ENCODE data around the gene DYRK1A. TPM values are rescaled to one million over a fixed set of nuclear protein-coding genes. Genes with fewer than 3 reads are reported as not detected.

The DYRK1A gene
- total RNA-seq, 2 donors from 2014 or later: 70.5 to 146 TPM

DNA sequence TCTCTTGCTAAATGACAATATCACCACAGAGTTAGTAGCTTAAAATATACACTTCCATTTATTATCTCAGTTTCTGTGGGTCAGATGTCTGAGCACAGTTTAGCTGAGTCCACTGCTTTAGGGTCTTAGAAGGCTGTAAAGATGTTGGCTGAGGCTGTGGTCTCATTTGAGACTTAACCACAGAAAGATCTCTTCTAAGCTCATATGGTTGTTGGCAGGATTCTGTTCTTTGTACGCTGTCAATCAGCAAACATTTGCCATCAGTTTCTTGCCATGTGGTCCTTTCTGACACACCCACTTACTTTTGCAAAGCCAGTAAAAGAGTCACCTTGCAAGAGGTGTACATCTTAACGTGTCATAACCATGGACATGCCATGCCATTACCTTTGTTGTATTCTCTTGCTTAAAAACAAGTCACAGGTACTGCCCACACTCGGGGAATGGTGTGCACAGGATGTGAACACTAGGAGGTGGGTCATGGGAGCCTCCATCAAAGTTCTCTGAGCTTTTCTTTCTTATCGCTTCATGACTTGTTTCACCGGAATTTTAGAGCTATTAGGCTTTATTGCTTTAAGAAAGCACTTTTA is 18.7 kb downstream of the DYRK1A start:
- H3K27me3 ChIP-seq (replicated peaks; ENCODE audit: insufficient read depth): no peaks in the 10 kb centered on the region
- H3K4me3 ChIP-seq: no peak overlapping the region
- no peak overlapping the region for H3K27ac ChIP-seq
- no peaks in the 10 kb centered on the region for H3K9me3 ChIP-seq
- intact Hi-C loops (cut with DNase I): no loop called here
- no peaks in the 10 kb centered on the region for H3K4me1 ChIP-seq (replicated peaks)
- no peak for DNase-seq (ENCODE audit: low spot score)
- H3K36me3 ChIP-seq: no peaks in the 10 kb centered on the region
- WGBS: 84% methylated on average over 5 of the region's 5 CpGs
- TF ChIP-seq, protein P1, sequence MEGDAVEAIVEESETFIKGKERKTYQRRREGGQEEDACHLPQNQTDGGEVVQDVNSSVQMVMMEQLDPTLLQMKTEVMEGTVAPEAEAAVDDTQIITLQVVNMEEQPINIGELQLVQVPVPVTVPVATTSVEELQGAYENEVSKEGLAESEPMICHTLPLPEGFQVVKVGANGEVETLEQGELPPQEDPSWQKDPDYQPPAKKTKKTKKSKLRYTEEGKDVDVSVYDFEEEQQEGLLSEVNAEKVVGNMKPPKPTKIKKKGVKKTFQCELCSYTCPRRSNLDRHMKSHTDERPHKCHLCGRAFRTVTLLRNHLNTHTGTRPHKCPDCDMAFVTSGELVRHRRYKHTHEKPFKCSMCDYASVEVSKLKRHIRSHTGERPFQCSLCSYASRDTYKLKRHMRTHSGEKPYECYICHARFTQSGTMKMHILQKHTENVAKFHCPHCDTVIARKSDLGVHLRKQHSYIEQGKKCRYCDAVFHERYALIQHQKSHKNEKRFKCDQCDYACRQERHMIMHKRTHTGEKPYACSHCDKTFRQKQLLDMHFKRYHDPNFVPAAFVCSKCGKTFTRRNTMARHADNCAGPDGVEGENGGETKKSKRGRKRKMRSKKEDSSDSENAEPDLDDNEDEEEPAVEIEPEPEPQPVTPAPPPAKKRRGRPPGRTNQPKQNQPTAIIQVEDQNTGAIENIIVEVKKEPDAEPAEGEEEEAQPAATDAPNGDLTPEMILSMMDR (IDR thresholded peaks at IDR 0.05): no peak
- TF ChIP-seq POLR2A (IDR thresholded peaks at IDR 0.05) (no peak), POLR2AphosphoS5 (IDR thresholded peaks at IDR 0.05) (no peak)

- 86% methylated on average over 8 of the region's 8 CpGs for WGBS
- intact Hi-C loops (cut with DNase I): no loop called here
- H3K9me3 ChIP-seq: no peaks in the 10 kb centered on the region
- H3K36me3 ChIP-seq: no peaks in the 10 kb centered on the region
- H3K4me1 ChIP-seq (replicated peaks): no peaks in the 10 kb centered on the region
- DNase-seq (ENCODE audit: low spot score): no peak
- H3K27ac ChIP-seq: no peak overlapping the region
- H3K27me3 ChIP-seq (replicated peaks; ENCODE audit: insufficient read depth): no peaks in the 10 kb centered on the region
- H3K4me3 ChIP-seq: no peak overlapping the region
- TF ChIP-seq, protein P1 (IDR thresholded peaks at IDR 0.05): no peak
- TF ChIP-seq POLR2A (IDR thresholded peaks at IDR 0.05) (no peak), POLR2AphosphoS5 (IDR thresholded peaks at IDR 0.05) (no peak)
These were observed 19.6 kb downstream of the DYRK1A start for GRCh38 chr21:37386151-37386550.

GRCh38 chr21:37389456-37389855 is 22.9 kb downstream of the DYRK1A start:
- no peaks in the 10 kb centered on the region for H3K9me3 ChIP-seq
- H3K27me3 ChIP-seq (replicated peaks; ENCODE audit: insufficient read depth): no peaks in the 10 kb centered on the region
- H3K4me1 ChIP-seq (replicated peaks): no peaks in the 10 kb centered on the region
- no peak overlapping the region for H3K27ac ChIP-seq
- no peak for DNase-seq (ENCODE audit: low spot score)
- intact Hi-C loops (cut with DNase I): no loop called here
- 76% methylated on average over 5 of the region's 5 CpGs for WGBS
- TF ChIP-seq POLR2A (IDR thresholded peaks at IDR 0.05) (no peak), POLR2AphosphoS5 (IDR thresholded peaks at IDR 0.05) (no peak)
- TF ChIP-seq, protein P1 (IDR thresholded peaks at IDR 0.05): no peak
- no peaks in the 10 kb centered on the region for H3K36me3 ChIP-seq
- H3K4me3 ChIP-seq: no peak overlapping the region

- Histone ChIP-seq H3K9me3 (no peaks in the 10 kb centered on the region), H3K4me3 (no peak overlapping the region), H3K36me3 (no peaks in the 10 kb centered on the region), H3K27me3 (replicated peaks; ENCODE audit: insufficient read depth) (no peaks in the 10 kb centered on the region), H3K27ac (no peak overlapping the region), H3K4me1 (replicated peaks) (no peaks in the 10 kb centered on the region)
- 34% methylated on average over 3 of the region's 3 CpGs for WGBS
- no peak for DNase-seq (ENCODE audit: low spot score)
- TF ChIP-seq POLR2A (IDR thresholded peaks at IDR 0.05) (no peak), POLR2AphosphoS5 (IDR thresholded peaks at IDR 0.05) (no peak)
- TF ChIP-seq, protein P1 (IDR thresholded peaks at IDR 0.05): no peak
- intact Hi-C loops (cut with DNase I): no loop called here
These were observed 25.1 kb downstream of the DYRK1A start for GRCh38 chr21:37391666-37392065.

- intact Hi-C loops (cut with DNase I): no loop called here
- no peaks in the 10 kb centered on the region for H3K4me1 ChIP-seq (replicated peaks)
These were observed 25.9 kb downstream of the DYRK1A start for GRCh38 chr21:37392441-37392840.

More at GRCh38 chr21:37392441-37392840, 25.9 kb downstream of the DYRK1A start:
- Histone ChIP-seq H3K27ac (no peak overlapping the region), H3K4me3 (no peak overlapping the region), H3K27me3 (replicated peaks; ENCODE audit: insufficient read depth) (no peaks in the 10 kb centered on the region), H3K36me3 (no peaks in the 10 kb centered on the region), H3K9me3 (no peaks in the 10 kb centered on the region)
- 91% methylated on average over 4 of the region's 4 CpGs for WGBS
- no peak for DNase-seq (ENCODE audit: low spot score)
- TF ChIP-seq POLR2A (IDR thresholded peaks at IDR 0.05): no peak
- no peak for TF ChIP-seq POLR2AphosphoS5 (IDR thresholded peaks at IDR 0.05)
- TF ChIP-seq, protein P1 (IDR thresholded peaks at IDR 0.05): no peak

Data from prostate gland (tissue), 2 donors.